Measurements from ENCODE around the gene JMJD4.

JMJD4 gene

DNA sequence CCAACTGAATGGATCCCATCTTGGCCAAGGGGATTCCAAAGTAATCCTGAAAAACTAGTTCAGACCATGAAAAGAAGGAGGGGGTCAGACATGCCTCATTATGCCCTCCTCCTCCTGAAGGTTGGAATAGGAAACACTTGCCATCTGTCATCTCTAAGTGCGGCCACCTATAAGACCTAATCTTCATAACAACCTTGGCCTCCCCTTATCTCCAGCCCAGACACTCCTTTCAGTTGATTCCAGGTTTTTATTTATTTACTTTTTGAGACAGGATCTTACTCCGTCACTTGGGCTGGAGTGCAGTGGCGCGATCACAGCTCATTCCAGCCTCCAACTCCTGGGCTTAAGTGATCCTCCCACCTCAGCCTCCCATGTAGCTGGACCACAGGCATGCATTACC lies 19.9 kb upstream of the JMJD4 start:
- no peak overlapping the region for H3K4me3 ChIP-seq (ENCODE audit: low read length)
- DNase-seq (ENCODE audit: low read depth, low spot score) = no peak

GRCh38 chr1:227753999-227754711 lies 19.1 kb upstream of the JMJD4 start:
- DNase-seq (ENCODE audit: low read depth, low spot score) = no peak
- H3K4me3 ChIP-seq (ENCODE audit: low read length) = no peak overlapping the region

GRCh38 chr1:227749916-227750710 lies 15.0 kb upstream of the JMJD4 start:
- H3K4me3 ChIP-seq (ENCODE audit: low read length) = no peak overlapping the region
- no peak for DNase-seq (ENCODE audit: low read depth, low spot score)

DNA sequence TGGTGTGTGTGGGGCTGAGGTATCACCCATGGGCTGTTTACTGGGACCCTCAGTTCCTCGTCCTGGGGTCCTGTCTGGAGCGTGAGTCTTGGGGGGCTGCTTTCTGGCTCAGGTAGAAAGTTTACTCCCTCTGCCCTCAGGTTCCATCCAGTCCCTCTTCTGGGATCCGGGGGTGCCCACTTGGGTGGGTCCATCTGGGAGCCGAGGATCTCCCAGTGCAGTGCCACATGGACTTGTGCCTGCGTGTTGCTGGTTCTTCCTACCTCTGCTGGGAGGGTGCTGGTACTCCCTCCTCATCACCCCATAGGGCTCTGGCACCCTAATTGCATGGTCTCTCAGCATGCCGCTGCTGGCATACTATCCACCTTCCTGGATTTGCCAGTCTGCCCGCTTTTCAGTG lies 14.1 kb upstream of the JMJD4 start:
- no peak for DNase-seq (ENCODE audit: low read depth, low spot score)
- H3K4me3 ChIP-seq (ENCODE audit: low read length) = no peak overlapping the region

GRCh38 chr1:227748496-227749182 lies 13.5 kb upstream of the JMJD4 start:
- H3K4me3 ChIP-seq (ENCODE audit: low read length) = no peak overlapping the region
- DNase-seq (ENCODE audit: low read depth, low spot score) = no peak

- no peak overlapping the region for H3K4me3 ChIP-seq (ENCODE audit: low read length)
- no peak for DNase-seq (ENCODE audit: low read depth, low spot score)
These were observed 12.9 kb upstream of the JMJD4 start for GRCh38 chr1:227747948-227748495.

- no peak overlapping the region for H3K4me3 ChIP-seq (ENCODE audit: low read length)
- no peak for DNase-seq (ENCODE audit: low read depth, low spot score)
These were observed 12.3 kb upstream of the JMJD4 start for GRCh38 chr1:227747382-227747781.

GRCh38 chr1:227746676-227747075 lies 11.6 kb upstream of the JMJD4 start:
- no peak for DNase-seq (ENCODE audit: low read depth, low spot score)
- no peak overlapping the region for H3K4me3 ChIP-seq (ENCODE audit: low read length)

- DNase-seq (ENCODE audit: low read depth, low spot score) = no peak
- H3K4me3 ChIP-seq (ENCODE audit: low read length) = no peak overlapping the region
These were observed 10.6 kb upstream of the JMJD4 start for GRCh38 chr1:227745568-227746265.

- no peak for DNase-seq (ENCODE audit: low read depth, low spot score)
- no peak overlapping the region for H3K4me3 ChIP-seq (ENCODE audit: low read length)
These were observed 9.6 kb upstream of the JMJD4 start for GRCh38 chr1:227744668-227745067.

- no peak overlapping the region for H3K4me3 ChIP-seq (ENCODE audit: low read length)
- DNase-seq (ENCODE audit: low read depth, low spot score) = no peak
These were observed 7.9 kb upstream of the JMJD4 start for GRCh38 chr1:227742738-227743715.

GRCh38 chr1:227741166-227741870 lies 6.2 kb upstream of the JMJD4 start:
- no peak for DNase-seq (ENCODE audit: low read depth, low spot score)
- H3K4me3 ChIP-seq (ENCODE audit: low read length) = no peak overlapping the region

GRCh38 chr1:227740401-227740960 lies 5.4 kb upstream of the JMJD4 start:
- H3K4me3 ChIP-seq (ENCODE audit: low read length) = no peak overlapping the region
- DNase-seq (ENCODE audit: low read depth, low spot score) = no peak

DNA sequence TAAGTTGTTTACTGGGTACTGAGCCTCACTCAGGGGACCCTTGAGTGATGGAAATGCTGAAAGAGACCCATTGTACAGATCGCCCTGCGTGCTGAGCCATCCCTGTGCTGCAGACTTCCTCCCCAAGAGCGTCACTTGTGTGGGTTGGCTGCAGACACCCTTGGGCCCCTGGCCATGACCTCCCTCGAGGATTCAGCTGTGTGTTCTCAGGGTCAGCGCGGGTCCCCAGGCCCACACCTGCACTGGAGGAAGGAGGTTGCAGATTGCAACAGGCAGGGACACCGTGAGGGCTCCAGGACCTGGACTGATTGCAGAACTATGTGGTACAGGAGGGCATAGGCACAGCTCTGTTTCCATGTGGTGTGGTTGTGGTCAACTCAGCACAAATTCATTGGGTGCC lies 4.5 kb upstream of the JMJD4 start:
- H3K4me3 ChIP-seq (ENCODE audit: low read length) = no peak overlapping the region
- DNase-seq (ENCODE audit: low read depth, low spot score) = no peak

DNA sequence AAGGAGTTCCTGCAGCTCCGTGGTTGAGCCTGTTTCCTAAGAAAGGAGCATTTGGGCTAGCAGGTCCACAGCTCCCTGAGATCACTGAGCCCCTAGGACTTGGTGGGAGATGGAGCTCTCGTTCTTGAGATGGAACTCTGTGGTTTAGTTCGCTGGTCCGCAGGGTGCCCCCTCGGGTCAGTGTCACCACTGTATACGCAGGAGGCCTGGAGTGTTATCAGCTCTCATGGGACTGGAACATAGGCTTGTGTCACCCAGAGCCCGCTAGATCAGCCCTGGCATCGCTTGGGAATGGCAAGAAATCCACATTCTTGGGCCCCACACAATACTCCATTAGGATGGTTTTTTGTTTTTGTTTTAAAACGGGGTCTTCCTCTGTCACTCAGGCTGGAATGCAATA lies 3.7 kb upstream of the JMJD4 start:
- DNase-seq (ENCODE audit: low read depth, low spot score) = no peak
- H3K4me3 ChIP-seq (ENCODE audit: low read length) = no peak overlapping the region

DNA sequence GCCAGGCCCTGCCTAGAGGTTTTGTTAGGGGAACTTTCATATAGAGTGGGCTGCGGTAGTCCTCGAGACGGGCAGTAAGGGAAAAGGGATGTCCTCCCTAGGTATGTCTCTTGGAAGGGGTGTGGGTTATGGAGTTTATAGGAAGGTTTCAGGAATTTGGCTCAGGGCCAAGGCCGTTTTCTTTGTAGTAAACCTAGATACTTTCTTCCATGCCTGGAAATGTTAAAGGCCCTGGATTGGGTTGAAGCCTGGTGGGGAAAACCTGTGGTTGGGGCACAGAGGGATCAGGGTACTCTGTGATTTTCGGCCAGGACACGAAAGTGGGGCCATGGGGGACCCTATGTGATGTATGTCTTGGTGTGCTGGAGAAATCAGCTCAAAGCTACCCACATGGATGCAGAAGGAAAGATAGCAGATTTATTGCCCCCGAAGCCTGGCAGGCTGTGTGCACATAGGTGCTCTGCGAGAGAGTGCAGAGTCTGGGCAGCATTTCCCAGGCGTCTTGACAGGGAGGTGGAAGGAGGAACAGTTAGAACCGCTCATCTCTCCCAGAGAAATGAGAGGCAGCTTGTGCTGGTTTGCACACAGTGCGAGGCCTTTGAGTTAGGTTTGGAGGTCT lies 1.8 kb upstream of the JMJD4 start:
- H3K4me3 ChIP-seq (ENCODE audit: low read length) = no peak overlapping the region
- DNase-seq (ENCODE audit: low read depth, low spot score) = no peak

Data from Jurkat, Clone E6-1 (cell line).